Fibroblast of lung (primary cell): Measurements from ENCODE around the gene EPS8.

Source experiments
- EZH2 ChIP-seq: IDR thresholded peaks from 2 replicates; pipeline ENCODE4 v1.5.1; 2012; ENCODE audit warnings: low read length, control low read depth, mild to moderate bottlenecking; ENCODE audit errors: missing control alignments
- TF ChIP-seq, protein P1 (sequence below), 2 donors: IDR thresholded peaks in 1 of 2; conservative IDR thresholded peaks in 1 of 2; 1 replicate in 1 of 2; 2 replicates in 1 of 2; pipeline ENCODE4 v1.5.1; 2011 to 2012; ENCODE audit warnings: low read length in 2 of 2, control low read depth in 1 of 2, inconsistent platforms in 1 of 2, low read depth in 1 of 2, mild to moderate bottlenecking in 1 of 2

DNA sequence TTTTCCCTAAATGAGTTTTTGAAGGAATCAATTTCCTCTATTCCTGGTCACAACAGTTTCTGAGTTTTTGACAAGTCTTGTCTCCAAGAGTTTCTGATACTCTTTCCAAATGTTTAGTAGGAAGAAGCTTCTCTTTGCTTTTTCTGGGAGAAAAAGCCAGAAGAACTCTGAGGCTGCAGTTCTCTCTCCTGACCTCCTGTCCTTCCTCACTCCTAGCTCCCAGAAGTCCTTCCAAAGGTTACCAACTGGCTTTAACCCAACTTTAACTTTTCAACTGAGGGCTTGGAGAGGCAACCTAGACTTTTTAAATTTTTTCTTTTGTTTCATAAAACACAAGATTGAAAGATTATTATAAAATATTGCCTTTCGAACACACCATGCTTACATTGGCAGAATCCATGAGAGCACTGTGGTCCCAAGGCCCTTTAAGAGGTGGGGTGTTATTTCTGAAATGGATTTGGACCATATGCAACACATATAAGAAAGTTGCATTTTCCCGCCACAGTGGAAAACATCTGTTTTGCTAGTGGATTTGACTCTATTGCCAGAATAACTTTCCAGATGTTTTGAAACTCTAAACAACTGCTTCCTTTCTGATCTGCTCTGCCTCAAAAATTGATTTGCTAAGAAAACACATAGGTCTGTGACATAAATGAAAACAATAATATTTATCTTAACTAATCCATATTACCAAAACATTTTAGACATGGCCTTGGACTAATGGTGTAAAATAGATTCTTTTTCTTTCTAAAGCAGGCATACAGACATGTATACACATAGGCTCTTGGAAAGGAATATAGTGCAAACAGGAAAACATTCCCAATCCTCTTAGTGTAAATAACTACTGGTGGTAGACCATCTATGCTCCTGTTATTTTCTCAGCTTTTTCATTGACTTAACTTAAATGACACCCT, 22.3 kb upstream of the EPS8 start:
- TF ChIP-seq, protein P1, sequence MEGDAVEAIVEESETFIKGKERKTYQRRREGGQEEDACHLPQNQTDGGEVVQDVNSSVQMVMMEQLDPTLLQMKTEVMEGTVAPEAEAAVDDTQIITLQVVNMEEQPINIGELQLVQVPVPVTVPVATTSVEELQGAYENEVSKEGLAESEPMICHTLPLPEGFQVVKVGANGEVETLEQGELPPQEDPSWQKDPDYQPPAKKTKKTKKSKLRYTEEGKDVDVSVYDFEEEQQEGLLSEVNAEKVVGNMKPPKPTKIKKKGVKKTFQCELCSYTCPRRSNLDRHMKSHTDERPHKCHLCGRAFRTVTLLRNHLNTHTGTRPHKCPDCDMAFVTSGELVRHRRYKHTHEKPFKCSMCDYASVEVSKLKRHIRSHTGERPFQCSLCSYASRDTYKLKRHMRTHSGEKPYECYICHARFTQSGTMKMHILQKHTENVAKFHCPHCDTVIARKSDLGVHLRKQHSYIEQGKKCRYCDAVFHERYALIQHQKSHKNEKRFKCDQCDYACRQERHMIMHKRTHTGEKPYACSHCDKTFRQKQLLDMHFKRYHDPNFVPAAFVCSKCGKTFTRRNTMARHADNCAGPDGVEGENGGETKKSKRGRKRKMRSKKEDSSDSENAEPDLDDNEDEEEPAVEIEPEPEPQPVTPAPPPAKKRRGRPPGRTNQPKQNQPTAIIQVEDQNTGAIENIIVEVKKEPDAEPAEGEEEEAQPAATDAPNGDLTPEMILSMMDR (conservative IDR thresholded peaks at IDR 0.05 in 1 of 2, IDR thresholded peaks at IDR 0.05 in 1 of 2; ENCODE audit: low read depth in 1 of 2, low read length in 2 of 2): no peak
- TF ChIP-seq EZH2: no peak
